HG03045 (cell line): ENCODE data around the gene PDGFA.

Source experiments
- ATAC-seq: cut with Tn5 transposase; IDR thresholded peaks from one replicate; pipeline ENCODE4 v1.9.1; 2021; ENCODE audit warnings: mild to moderate bottlenecking, moderate library complexity; ENCODE audit not compliant: unreplicated experiment

Gene PDGFA

DNA sequence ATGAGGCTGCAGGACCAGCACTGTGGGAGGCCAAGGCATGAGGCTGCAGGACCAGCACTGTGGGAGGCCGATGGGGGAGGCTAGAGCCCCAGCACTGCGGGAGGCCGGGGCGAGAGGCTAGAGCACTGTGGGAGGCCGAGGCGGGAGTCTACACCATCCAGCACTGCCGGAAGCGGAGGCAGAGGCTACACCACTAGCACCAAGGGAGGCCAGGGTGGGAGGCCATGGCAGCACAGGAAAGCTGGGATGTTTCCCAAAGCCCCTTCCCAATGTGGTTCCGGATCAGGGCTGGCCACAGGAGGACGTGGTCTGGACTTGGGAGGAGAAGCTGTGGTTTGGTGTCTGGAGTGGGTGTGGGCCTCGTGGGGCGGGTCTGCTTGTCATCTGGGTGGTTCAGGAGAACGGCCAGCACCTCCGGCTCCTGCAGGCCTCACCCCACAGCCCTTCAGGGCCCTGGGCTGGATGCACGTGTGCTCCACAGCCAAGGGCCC is 43.6 kb downstream of the PDGFA start:
- no peak for ATAC-seq

DNA sequence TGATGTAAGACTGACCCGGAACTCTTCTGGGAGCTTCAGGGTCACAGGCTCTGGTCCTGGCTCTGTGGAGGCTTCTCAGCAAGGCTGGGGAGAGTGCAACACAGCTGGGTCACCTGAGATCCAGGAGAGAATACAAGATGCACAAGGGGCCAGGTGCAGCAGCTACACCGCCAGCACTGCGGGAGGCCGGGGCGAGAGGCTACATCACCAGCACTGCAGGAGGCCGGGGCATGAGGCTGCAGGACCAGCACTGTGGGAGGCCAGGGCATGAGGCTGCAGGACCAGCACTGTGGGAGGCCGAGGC is 44.3 kb downstream of the PDGFA start:
- no peak for ATAC-seq

DNA sequence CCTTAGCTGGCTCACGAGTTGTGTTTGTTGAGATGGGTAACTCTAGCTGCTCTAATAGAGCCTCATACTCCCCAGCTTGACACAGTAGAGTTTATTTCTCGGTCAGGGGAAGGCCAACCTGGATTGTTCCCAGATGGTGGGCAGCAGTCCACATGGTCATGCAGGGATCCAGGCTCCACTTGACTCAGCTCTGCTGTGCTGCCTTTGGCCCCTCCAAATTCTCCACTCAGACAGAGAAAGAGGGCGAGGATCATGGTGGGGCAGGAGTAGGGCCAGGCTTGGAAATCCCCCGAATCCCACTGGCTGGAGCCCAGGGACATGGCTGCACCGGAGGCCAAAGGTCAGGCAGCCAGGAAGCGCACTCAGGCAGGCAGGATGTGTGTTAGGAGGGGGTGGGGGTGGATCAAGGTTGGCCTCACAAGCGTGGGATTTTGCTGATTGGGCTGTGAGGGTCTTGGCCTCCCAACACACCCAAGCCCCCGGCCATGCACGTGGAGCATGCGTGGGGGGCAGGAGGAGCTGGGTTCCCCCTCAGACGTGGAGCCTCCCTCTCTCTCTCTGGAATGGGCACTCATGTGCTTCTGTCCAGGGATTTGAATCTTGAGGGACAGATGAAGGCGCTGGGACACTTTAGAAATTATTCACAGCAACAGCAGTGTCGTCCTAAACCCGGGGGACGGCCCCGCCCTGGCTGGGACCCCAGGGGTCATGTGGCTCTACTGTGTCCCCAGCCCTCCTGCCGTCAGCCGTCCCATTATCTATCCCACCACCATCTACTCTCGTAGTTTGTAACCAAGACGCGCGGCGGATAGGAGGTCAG is 44.8 kb downstream of the PDGFA start:
- no peak for ATAC-seq

DNA sequence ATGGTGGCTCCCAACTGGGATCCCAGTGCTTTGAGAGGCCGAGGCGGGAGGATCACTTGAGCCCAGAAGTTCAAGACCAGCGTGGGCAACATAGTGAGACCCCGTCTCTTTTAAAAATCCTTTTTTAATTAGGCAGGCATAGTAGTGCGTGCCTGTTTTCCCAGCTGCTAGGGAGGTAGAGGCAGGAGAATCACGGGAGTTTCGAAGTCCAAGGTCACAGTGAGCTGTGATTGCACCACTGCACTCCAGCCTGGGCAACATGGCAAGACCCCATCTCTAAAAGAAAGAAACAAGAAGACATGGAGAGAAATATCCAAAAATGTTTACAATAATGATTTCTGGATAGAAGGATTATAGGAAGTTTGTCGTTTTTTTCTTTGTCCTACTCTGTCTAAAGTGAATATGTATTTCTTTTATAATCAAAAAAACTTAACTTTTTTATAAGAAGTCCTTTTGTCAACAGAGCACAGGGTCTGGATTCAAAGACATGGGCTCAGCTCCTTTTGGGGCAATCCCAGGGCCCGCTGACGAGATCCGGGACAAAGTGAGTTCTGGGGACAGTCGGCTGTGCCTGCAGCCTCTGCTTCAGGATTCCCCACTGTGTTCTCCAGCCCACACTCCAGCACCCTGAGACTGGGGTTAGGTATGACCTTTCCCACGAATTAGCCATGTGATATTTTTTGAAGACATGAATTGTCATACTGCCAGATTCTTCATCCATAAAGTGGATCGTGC is 45.6 kb downstream of the PDGFA start:
- ATAC-seq, result no peak

DNA sequence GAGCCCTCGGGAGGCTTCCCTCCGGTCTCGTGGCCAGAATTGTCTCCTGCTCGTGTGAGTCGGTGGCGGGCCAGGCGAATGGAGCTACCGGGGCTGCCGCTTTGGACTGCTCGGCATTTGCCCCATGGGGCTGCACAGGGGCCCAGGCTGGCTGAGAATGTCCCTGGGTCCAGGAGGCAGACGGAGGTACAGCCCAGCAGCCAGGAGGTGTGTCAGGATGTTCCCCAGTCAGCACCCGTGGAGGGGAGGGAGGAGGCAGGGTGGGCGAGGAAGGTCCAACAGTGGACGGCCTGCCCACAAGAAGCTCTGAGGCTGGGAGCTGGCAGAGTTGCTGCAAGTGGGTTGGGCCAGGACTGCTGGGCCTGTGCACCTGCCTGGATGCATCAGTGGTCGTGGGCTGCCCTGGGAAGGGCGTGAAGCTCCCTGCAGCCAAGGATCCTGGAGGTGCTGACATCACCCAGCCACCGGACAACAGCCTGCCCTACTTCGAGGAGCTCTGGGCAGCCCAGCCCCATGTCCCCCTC is 46.4 kb downstream of the PDGFA start:
- no peak for ATAC-seq

DNA sequence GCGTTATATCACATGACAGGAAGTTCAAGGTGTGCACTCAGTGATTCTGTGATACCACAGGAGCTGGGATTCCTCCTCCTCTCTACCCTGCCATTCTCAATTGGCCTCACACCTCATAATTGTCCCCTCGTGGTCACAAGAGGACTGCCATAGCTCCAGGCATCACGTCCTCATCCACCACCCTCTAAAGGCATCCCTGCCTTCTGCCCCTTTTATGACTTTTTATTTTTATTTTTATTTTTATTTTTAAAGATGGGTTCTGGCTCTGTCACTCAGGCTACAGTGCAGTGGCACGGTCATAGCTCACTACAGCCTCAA is 47.0 kb downstream of the PDGFA start:
- no peak for ATAC-seq

DNA sequence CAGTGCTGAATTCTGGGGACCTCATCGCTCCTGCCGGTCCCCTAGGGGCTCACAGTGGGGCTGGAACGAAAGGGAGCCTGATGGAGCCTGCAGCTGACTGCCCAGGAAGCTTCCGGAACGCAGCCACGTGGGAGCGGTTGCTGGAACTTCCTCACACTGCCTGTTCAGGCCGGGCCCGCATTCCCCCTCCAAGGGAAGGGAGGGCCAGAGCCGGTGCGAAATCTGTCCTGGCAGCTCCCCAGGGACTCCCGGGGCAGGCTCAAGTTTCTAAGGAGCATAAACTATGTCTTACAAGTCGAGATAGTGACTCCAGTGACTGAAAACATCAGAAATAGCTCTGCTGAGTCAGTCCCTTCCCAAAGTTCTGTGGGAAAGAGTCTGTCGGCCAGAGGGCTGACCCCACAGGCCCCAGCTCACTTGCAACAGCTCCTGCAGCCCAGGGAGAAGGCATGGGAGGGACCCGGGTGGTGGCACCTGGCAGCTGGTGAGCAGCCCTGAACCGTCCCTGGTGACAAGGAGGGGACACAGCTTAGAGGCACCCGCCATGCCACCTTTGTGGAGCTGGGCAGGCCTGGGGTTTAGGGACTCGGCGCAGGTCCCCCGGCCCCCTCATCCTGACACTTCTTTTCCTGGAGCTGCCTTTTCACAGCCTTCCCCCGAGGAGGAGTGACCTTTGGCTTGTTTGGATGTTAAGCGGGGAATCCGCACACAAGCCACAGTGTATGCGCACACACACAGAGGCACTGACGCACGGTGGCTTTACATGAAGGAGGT is 47.6 kb downstream of the PDGFA start:
- no peak for ATAC-seq

DNA sequence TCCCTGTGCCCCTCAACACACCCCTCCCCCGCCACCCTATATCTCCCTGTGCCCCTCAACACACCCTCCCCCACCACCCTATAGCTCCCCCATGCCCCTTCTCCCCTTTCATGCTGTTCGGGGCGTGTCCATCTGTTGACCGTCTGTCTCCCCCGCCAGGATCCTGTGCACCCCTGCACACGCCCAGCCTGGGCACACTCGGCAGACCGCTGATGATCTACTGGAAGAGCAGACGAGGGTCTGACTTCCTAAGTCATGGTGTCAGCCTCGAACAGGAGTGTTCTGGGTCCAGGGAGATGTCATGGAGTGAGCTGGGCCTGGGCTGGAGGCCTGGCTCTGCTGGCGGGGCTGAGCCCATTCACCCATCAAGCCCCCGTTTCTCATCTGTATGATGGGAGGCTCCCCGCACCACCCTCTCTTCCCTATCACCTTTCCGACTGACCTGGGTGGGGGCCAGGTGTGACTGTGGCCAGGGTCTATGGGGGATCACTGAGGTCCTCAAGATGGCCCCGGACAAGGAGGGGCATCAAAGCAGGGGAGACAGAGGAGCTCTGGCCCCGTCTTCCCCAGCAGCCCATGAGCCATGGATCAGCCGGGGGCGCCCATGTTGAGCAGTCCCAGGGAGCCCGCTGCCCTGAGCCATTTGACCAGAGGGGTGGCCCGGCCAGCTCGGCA is 48.3 kb downstream of the PDGFA start:
- ATAC-seq, result no peak

DNA sequence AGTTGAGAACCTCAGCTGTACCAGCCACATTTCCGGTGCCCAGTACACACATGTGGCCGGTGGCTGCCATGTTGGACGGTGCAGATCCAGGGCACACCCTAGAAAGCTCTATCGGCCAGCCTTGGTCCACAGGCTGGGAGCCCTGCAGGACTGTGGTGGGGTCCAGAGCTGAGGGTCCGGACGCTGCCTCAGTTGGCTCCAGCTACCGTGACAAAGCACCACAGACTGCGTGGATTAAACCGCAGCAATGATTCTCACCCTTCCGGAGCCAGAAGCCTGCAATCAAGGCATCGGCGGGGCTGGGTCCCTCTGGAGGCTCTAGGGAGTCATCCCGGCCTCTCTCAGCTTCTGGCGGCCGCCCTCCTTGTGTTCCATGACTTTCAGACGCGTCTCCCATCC is 50.1 kb downstream of the PDGFA start:
- no peak for ATAC-seq

DNA sequence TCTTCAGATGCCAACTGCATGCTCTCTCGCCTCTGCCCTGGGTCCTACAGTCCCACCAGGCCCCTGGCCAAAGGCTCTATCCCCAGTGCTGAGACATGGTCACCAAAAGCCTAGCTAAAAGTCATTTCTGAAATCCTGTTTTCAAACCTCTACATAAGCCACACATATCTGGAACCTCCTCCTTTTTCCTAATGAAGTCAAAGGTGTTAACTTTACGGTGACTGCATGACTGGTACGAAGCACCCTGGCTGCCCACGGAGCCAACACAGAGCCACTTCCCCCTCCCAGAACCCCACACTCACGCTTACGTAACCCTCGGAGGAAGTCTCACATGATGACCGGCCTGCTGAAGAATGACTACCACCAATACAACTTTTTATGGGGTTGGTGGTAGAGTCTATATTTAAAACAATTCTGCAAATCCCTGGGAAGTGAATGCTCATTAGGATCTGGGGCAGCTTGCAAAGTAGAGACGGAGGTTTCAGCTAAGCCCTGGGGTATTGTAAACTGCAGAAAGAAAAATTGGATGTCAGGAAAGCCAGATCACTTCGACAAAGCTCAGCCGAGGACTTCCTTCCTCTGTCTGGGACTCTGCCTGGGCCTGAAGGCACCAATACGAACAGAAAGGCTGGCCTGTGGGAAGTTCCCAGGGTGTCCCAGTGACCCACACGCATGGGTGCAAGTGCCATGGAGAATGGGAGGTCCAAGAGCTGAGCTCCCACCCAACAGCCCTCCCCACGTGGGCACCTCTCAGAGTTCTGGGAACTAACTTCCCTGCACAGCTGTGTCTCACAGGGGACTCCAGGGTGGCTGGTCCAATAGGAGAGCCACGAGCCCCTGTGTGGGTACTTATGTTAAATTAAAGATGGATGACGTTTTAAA is 50.7 kb downstream of the PDGFA start:
- ATAC-seq, result no peak

DNA sequence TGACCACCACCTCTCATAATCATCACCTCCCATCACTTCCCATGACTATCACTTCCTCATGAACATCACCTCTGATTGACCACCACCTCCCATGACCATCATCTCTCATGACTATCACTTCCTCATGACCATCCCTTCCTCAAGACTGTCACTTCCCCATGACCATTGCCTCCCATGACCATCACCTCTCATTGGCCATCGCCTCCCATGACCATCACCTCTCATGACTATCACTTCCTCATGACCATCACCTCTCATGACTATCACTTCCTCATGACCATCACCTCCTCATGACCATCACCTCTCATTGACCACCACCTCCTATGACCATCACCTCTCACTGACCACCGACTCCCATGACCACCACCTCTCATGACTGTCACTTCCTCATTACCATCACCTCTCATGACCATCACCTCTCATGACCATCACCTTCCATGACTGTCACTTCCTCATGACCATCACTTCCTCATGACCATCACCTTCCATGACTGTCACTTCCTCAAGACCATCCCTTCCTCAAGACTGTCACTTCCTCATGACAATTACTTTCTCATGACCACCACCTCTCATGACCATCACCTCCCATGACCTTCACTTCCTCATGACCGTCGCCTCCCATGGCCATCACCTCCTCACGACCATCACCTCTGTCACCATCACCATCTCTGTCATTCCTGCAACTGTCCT is 51.6 kb downstream of the PDGFA start:
- no peak for ATAC-seq

DNA sequence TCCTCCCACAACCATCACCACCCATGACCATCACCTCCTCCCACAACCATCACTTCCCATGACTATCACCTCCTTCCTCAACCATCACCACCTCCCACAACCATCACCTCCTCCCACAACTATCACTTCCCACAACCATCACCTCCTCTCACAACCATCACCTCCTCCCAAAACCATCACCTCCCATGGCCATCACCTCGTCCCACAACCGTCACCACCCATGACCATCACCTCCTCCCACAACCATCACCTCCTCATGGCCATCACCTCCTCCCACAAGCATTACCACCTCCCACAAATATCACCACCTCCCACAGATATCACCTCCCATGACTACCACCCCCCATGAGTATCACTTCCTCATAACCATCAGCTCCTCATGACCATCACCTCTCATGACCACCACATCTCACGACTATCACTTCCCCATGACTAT is 52.2 kb downstream of the PDGFA start:
- no peak for ATAC-seq

DNA sequence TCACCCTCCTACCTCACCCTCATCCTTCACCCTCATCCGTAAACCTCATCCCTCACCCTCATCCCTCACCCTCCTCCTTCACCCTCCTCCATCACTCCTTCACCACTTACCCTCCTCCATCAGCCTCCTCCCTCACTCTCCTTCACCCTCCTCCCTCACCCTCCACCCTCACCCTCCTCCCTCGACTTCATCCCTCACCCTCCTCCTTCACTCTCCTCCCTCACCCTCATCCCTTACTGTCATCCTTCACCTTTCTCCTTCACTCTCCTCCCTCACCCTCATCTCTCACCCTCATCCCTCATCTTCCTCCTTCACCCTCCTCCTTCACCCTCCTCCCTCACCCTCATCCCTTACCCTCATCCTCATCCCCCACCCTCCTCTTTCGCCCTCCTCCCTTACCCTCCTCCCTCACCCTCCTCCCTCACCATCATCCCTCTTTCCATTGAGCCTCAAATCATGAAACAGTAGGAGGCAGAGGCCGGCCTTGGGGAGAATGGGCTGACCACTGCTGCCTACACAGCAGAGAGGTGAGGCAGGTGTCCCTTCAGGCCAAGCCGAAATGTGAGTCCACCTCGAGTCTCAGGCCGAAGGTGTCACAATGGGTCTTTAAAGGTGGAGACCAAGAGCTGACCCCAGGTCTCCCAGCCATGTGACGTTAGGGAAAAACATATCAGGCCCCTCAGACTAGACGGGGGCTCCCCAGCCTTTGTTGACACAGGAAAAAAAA is 53.0 kb downstream of the PDGFA start:
- ATAC-seq, result no peak

DNA sequence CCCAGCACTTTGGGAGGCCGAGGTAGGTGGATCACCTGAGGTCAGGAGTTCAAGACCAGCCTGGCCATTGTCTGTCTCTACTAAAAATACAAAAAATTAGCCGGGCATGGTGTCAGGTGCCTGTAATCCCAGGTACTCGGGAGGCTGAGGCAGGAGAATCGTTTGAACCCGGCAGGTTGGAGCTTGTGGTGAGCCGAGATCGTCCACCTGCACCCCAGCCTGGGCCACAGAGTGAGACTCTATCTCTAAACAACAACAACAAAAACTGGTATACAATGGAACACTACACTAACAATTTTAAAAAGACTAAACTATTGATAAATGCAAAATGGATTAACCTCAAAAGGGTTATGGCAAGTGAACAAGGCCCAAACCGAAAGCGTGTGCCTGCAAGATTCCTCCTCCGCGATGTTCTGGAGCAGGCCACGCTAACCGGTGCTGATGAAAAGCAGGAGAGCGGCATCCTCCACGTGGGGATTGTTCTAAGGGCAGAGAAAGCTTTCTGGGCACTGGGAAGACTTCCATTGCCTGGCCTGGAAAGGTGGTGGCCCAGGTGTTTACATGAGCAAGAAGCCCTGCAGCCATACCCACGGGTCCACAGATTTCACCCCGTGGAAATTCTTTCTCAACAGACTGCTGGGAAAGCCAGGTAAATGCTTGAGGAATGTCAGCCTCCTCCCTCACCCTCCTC is 53.8 kb downstream of the PDGFA start:
- no peak for ATAC-seq

DNA sequence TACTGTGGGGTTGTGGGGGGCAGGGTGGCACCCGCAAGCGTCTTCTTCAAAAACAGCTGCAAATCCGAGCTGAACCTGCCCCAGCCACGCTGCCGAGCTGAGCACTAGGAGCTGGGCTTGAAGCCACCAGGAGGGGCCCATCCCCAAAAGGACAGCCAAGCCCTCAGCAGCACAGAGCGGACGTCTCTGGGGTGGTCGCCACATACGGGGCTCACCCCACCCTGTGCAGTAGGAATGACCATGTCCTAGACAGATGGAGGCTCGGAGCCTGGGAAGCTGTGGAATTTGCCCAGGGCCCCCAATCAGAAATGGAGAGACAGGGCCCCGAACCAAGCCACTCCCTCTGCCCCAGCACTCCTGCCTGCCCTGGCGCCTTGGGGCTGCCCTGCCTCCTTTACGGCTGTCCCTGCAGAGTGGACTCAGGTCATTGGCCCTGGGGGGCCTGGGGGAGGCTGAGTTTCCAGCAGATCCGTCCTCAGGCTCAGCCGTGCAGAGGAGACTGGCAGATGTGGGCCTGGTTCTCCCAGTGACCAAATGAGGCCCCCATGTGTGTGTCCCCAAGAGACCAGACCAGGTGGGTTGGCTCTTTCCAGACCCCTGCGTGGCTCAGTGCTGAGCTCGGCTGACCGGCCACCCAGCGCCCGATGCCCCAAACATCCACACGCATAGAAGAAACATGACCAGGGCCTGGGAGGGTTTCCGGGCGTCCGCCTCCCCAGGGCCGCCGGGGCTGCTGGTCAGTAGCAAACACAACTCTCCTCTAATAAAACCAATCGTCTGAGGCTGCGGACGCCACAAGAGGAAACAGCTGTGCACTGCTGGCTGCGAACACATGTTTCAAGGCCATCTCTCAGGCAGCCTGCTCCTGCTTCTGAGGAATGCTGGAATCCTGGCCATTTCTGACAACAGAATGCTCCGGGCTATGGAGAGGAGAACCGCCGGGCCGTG is 54.9 kb downstream of the PDGFA start:
- ATAC-seq, result no peak

DNA sequence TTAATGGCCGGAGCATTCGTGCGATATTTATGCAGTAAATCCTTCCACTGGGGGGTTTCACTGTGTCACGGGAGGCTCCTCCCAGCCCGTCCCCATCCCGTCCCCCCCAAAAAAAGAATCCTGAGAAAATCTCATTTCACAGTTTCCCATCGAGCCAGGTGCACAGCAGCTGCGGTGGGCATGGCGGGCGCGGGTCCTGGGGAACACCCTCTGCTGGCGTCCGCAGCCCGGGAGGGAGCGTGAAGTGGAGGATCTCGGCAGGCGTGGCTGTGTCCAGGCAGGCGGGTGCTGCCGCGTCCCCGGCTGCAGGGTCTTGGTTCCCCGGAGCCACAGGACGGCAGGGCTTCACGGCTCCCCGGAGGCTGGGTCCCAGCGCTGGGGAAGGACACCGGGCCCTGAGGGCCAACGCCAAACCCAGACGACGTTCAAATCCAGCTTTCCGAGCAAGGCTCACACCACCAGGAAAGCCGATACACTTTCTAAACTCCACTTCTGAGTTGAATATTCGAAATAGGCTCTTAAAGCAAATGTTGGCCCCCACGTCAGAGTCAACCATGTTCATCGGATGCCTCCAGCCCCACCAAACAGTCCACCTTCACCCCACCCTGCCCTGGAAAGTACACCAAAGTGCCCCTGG is 55.7 kb downstream of the PDGFA start:
- ATAC-seq, result no peak

DNA sequence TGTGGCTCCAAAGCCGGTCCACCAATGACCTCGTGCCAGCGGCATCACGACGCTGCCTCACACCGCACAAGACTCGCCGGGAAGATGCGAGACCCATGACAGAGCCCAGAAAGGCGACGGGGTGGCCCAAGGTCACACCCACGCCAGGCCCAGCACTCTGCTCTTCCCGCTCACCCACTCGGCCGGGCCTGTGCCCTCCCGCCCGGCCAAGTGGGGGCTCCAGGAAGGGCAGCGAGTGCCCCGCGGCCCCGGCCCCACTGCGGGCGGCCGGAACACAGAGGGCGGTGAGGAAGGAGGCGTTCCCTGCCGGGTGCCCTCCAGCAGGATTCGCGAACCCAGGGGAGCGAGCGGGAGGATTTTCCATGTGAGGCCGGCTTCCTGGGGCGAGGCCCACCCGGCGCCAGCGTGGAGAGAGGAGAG is 56.3 kb downstream of the PDGFA start:
- ATAC-seq, result no peak
